RCC 7860 (cell line): ENCODE data around the gene TMEM14C.
A peak's percentile ranks its signal among the peaks of the same experiment; 100 is the strongest.
"Not testable (repeated sequence)": the region's sequence is repeated elsewhere in the genome, so short reads cannot be mapped to it uniquely, and the experiment has no call there.

Source experiments
- DNase-seq: peaks from one replicate; pipeline ENCODE4 v3.0.0-alpha.2; 2015; ENCODE audit warnings: low spot score
- FAIRE-seq: peaks from 2 replicates; lab custom pipeline; 2012; peaks lifted over from hg19 to GRCh38; lab: Jason Lieb, UNC

TMEM14C gene

GRCh38 chr6:10720960-10721849 lies 1.7 kb upstream of the TMEM14C start:
- FAIRE-seq, DNase-seq: not testable (repeated sequence)

GRCh38 chr6:10721850-10722569 lies 860 bp upstream of the TMEM14C start:
- no peak for FAIRE-seq
- DNase-seq = no peak

- no peak for FAIRE-seq
- no peak for DNase-seq
These were observed 375 bp upstream of the TMEM14C start for GRCh38 chr6:10722570-10722819.

- FAIRE-seq (no peak), DNase-seq (no peak)
These were observed 654 bp downstream of the TMEM14C start for GRCh38 chr6:10723567-10723881.

- FAIRE-seq (no peak), DNase-seq (no peak)
These were observed 2.2 kb downstream of the TMEM14C start for GRCh38 chr6:10725044-10725443.

GRCh38 chr6:10725716-10726115 lies 2.8 kb downstream of the TMEM14C start:
- FAIRE-seq (no peak), DNase-seq (no peak)

GRCh38 chr6:10730254-10730653 lies 7.4 kb downstream of the TMEM14C start:
- DNase-seq = no peak
- no peak for FAIRE-seq

- FAIRE-seq (no peak), DNase-seq (no peak)
These were observed 10.4 kb downstream of the TMEM14C start for GRCh38 chr6:10733151-10733715.

GRCh38 chr6:10733863-10734262 lies 11.0 kb downstream of the TMEM14C start:
- FAIRE-seq (no peak), DNase-seq (no peak)

GRCh38 chr6:10736731-10737130 lies 13.9 kb downstream of the TMEM14C start:
- DNase-seq (no peak), FAIRE-seq (no peak)

- FAIRE-seq (no peak), DNase-seq (no peak)
These were observed 17.2 kb downstream of the TMEM14C start for GRCh38 chr6:10740061-10740460.

GRCh38 chr6:10741643-10742042 lies 18.8 kb downstream of the TMEM14C start:
- DNase-seq, FAIRE-seq: not testable (repeated sequence)

- DNase-seq = no peak
- FAIRE-seq = no peak
These were observed 19.4 kb downstream of the TMEM14C start for GRCh38 chr6:10742251-10742650.

GRCh38 chr6:10743515-10743914 lies 20.6 kb downstream of the TMEM14C start:
- FAIRE-seq (no peak), DNase-seq (no peak)

GRCh38 chr6:10745116-10745515 lies 22.2 kb downstream of the TMEM14C start:
- no peak for DNase-seq
- no peak for FAIRE-seq

GRCh38 chr6:10746915-10747250 lies 24.0 kb downstream of the TMEM14C start:
- no peak for FAIRE-seq
- no peak for DNase-seq

GRCh38 chr6:10747251-10747972 lies 24.5 kb downstream of the TMEM14C start, which contains the start of gene TMEM14B:
Gene TMEM14B, plus strand, starts transcription at chr6:10747805. Its CDS starts 1,441 bp downstream, at chr6:10749246.
- FAIRE-seq (peak; percentile 15), DNase-seq (peak; percentile 84)

- DNase-seq = no peak
- no peak for FAIRE-seq
These were observed 26.9 kb downstream of the TMEM14C start for GRCh38 chr6:10749734-10750133.

GRCh38 chr6:10750568-10750967 lies 27.7 kb downstream of the TMEM14C start:
- DNase-seq, FAIRE-seq: not testable (repeated sequence)

GRCh38 chr6:10751757-10752156 lies 28.9 kb downstream of the TMEM14C start:
- DNase-seq = not testable (repeated sequence)

GRCh38 chr6:10756085-10756484 lies 33.2 kb downstream of the TMEM14C start:
- DNase-seq = no peak
- FAIRE-seq = no peak

More at GRCh38 chr6:10751757-10752156, 28.9 kb downstream of the TMEM14C start:
- not testable (repeated sequence) for FAIRE-seq
